CD4-positive, alpha-beta T cell treated with Interleukin-15 for 1 hour (primary cell): ENCODE measurements around the gene KAT2B.

Experiments used
- DNase-seq: peaks from one replicate; pipeline ENCODE4 v3.0.0-alpha.2; 2020

The KAT2B gene

GRCh38 chr3:20148466-20148865 is 108.2 kb downstream of the KAT2B start:
- no peak for DNase-seq

DNA sequence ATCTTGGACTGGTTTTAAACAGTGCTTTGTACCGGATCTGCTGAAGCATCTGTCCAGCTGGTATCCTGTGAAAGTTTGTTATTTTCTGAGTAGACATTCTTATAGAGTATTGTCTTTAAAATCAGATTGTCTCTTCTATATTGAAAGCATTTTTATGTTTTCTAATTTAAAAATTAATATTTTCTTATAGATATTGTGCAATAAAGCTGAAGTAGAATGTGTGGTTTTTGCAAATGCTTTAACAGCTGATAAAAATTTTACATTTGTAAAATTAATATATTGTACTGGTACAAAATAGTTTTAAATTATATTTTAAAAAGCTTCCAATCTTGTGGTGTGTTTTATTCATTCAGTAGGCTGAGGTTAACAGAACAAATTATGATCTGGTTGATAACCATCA is 113.8 kb downstream of the KAT2B start:
- no peak for DNase-seq

GRCh38 chr3:20154928-20155327 is 114.7 kb downstream of the KAT2B start:
- DNase-seq, result no peak

DNA sequence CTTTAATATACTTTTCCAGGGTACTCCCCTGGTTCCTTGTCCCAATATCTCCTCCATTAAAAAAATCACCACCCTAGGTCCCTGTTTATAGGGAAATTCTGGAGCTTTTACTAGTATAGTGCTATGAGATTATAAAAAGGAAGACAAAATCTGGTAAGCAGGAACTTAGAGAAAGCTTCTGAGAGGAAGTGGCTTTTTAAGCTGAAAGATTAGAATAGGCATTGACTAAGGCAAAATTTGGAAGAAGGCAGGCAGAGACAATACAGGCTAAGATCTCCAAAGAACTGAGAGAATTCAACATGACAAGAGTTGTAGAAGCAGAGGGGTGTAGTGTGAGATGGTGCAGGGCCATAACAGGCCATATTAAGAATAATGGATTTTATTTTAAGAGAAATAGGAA is 120.0 kb downstream of the KAT2B start:
- DNase-seq, result no peak

GRCh38 chr3:20161714-20162113 is 121.5 kb downstream of the KAT2B start:
- no peak for DNase-seq

- no peak for DNase-seq
These were observed 133.7 kb downstream of the KAT2B start for GRCh38 chr3:20173844-20174410.

DNA sequence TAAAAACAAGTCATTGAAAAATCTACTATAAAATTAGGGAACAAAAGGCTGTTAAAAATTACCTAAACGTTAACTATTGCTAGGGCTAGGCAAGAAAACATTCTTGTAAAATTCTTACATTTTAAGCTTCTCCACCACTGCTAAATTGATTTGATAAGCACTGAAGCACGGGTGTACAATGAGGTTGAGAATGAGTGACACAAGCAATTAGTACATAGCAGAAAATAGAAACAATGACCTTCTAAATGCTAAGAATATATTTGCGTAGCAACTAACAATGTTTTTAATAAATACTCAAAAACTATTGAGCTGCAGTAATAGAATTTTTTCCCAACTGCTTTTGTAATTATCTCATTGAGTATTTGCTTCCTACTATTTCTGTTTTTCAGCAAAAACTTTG is 141.0 kb downstream of the KAT2B start:
- DNase-seq, result no peak

- DNase-seq, result no peak
These were observed 142.0 kb downstream of the KAT2B start for GRCh38 chr3:20182206-20182605.

- no peak for DNase-seq
These were observed 145.1 kb downstream of the KAT2B start for GRCh38 chr3:20185331-20185678.

- peak; percentile 99 for DNase-seq
These were observed 145.7 kb downstream of the KAT2B start, which contains the start of gene SGO1 for GRCh38 chr3:20185679-20186599. SGO1 (minus strand) TSS chr3:20186206; CDS start chr3:20184027, 2,179 bp downstream.

GRCh38 chr3:20186600-20187004 is 146.4 kb downstream of the KAT2B start:
- DNase-seq, result no peak

DNA sequence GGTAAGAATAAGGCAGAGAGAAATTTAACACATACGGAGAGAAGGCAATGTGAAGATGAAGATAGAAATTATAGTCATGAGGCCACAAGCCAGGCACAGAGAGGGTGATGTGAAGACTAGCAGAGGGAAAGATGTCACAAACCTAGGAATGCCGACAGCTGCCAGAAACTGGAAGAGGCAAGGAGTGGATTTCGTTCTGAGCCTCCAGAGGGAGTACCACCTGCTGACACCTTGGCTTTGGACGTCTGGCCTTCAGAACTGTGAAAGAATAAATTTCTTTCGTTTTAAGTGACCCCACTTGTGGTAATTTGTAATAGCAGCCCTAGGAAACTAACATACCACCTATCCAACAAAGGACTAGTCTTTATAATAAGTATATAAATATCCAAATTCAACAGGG is 150.7 kb downstream of the KAT2B start:
- no peak for DNase-seq

GRCh38 chr3:20194793-20195460 is 154.7 kb downstream of the KAT2B start:
- no peak for DNase-seq

DNA sequence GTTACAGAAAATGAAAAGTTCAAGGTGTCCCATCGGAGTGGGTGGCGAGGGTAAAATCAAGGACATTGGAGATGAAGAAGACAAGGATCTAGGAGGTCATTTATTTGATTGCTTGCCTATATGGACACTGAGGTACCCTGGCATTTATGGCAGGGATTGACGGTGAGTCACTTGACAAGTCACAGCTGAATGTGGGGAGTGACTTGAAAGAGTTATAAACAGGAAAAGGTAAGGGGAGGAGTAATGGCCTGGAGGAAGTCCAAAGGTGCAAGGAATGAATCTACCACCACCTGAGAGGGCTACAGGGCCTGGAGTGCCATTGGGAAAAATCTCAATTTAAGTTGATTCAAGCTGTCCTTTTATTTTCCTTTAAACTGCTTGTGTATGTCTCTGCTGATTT is 157.5 kb downstream of the KAT2B start:
- no peak for DNase-seq

DNA sequence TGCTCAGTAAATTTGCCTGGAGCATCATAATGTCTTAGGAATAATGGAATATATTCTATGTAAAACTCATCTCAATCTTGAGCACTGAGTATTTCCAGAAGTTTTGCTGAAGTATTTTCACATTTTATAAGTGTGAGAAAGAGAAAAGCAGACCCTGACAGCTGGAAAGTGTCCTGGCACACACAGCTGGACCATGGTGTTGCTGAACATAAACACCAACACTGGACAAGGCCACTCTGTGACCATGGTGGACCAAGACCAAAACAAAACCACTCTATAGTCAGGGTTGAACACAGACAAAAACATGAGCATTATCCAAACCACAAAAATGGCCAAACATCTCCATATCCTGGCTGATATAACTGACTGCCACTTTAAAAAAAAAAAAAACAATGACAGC is 160.9 kb downstream of the KAT2B start:
- no peak for DNase-seq
